Stimulated activated CD8-positive, alpha-beta memory T cell treated with anti-CD3 and anti-CD28 coated beads, Interleukin-15, amount 100 ng/mL, for 48 hours (primary cell): Measurements from ENCODE around the gene SFXN5.
A peak's percentile ranks its signal among the peaks of the same experiment; 100 is the strongest.
"Not testable (repeated sequence)": the region's sequence is repeated elsewhere in the genome, so short reads cannot be mapped to it uniquely, and the experiment has no call there.

ENCODE experiments used
- DNase-seq, 2 donors: peaks; one replicate each; pipeline ENCODE4 v3.0.0-alpha.2; 2020; ENCODE audit warnings: low read depth in 2 of 2

SFXN5 gene

DNA sequence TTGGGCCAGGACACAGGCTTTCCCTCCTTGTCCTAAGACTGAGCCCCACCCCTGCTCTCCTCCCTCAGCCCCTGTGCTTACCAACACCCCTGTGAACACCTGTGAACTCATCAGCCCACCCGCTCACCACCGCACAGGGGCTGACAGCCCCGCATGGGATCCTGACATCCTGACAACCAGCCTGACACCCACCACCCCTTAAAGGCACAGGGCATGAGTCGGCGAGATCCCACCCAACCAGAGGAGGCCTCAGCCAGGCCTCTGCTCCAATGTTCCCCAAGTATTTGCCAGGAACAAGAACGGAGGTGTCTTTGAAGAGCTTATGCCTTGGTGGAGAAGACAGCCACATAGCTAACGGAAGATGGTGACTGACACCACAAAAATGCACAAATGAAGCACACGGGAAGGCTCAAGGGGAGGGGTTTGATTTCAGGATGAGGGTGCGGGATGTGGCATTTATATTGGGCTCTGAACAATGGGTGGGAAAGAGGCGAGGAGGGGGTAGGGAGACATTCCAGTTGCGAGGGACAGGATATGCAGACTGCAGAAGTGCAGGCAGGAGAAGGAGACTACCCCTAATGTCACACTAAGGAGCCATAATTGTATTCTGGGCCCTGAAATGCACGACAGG is 30.2 kb upstream of the SFXN5 start:
- DNase-seq: no peak

DNA sequence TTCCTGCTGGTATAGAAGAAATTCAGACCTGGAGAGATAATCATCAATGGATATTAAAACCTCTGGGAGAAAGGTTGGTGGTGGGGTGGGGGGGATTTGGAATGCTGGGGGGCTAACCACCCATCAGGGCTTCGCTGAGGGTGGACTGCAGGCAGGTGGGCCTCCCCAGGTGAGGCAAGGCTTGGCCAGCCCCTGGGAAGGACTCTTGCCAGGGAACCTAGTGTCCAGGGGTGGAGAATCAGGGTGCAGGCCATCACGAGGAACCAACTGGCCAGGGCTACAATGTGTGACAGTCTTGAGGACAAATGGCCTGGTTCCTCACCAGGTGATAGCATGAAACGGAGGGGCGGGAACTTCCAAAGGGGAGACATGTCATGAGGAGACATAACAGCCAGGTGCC is 29.4 kb upstream of the SFXN5 start:
- DNase-seq: no peak

DNA sequence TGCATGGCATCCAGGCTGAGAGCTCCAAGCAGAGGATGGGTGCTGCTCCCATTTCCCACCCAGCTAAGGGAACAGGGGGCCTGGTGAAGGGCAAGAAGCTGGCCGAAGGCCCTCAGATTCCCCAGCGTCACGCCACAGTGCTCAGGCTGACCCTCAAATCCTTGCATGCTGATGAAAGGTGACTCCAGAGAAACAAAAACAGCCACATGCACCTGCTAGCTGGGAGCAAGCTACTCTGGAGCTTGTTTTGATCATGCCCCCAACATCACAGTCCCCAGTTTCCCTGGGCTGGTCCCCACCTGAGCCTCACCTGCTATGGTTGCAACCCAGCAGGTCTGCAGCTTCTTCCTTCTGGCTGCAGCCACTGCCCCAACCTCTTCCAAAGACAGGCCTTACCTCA is 28.0 kb upstream of the SFXN5 start:
- DNase-seq: no peak

DNA sequence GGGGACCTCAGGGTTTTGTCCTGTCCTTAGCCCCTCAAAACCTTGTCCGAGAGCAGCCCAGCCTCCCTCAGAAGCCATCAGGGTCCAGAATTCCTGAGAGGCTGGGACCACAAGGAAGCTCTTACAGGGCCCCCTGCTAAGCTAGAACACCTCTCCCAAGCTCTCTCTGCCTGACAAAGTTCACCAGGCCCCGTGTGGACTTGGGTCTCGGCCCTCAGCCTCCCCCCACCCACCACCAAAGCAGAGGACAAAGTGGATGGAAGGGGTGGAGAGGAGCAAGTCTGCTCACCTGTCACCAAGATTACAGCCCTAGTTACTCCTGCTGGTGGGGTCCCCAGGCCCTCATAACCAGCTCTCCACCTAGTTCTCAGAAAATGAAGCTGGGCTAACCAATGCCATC is 24.4 kb upstream of the SFXN5 start:
- DNase-seq: no peak

DNA sequence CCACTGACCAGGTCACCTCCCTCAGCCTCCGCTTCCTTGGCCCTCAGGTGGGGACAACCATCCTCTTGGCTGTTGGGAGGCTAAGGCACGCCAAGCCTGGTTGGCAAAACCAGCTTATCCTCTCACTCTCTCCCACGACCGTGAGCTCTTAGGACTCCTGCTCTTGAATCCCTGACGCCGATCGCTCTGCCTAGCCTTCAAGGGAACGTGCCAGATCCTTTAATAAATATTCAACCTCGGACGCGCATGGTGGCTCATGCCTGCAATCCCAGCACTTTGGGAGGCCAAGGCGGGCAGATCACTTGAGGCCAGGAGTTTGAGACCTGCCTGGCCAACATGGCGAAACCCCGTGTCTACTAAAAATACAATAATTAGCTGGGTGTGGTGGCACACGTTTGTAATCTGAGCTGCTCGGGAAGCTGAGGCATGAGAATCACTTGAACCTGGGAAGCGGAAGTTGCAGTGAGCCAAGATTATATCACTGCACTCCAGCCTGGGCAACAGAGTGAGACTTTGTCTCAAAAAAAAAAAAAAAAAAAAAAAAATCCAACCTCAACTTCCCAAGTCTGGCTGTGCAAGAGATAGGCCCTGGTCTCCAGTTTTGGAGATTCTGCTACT is 22.2 kb upstream of the SFXN5 start:
- DNase-seq: not testable (repeated sequence)

DNA sequence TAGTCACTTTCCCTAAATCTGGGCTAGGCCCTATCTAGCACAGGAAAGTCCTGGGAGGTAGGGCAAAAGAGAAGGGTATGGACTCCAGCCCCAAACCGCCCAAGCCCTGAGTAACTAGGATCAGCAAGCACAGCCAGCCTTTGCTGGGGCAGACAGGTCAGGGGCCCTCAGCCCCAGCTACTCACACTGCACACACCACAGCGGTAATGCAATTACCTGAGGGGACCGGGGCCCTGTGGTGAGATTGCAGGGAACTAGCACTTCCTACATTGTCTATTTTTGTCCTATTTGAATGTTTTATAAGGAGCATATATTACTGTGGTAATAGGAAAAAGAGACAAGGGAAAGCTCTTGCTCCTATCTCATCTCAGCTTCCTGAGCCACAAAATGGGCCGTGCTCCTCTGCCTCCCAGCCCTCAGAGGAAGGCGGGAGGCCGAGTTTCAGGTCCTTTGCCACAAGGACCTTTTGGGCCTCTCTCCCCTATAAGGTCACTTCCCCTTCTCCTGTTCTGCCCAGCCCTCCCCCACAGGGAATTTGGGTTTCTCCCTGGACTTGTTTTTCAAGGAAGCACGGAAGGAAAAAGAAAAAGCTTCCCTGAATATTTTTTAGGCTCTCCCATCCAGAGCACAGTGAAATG is 20.8 kb upstream of the SFXN5 start:
- no peak for DNase-seq

DNA sequence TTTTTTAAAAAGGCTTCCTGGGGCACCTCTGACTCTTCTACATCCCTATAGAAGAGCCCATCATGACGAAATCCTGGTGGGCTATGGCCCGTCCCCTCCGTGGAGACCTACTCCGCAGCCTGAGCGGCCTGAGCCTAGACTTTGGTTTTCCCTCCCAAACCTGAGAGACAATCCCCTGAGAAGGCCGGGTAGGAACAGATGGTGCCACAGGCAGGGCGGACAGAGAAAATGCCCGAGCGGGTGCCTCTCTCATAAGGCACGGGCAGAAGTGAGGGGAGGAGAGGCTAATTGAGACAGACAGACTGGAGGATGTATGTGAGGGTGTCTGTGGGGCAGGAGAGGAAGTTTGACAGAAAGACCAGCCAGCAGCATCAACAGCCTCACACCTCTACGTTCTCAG is 20.2 kb upstream of the SFXN5 start:
- no peak for DNase-seq

DNA sequence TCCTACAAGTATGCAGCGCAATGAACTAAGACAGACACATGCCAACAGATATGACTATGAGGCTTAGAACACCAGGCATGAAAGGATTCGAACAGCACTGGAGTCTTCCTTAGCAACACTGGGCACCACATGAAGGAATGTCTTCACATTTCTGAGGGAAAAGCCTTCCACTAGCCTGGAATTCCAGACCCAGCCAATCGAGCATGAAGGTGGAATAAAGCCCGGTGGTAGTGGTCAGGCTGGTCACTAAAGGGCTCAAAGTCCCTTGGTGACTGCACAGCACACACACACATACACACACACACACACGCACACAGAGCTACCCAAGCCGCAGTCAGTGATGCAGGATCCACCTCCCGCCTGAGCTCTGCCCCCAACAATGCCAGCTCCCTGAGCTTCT is 19.7 kb upstream of the SFXN5 start:
- no peak for DNase-seq

DNA sequence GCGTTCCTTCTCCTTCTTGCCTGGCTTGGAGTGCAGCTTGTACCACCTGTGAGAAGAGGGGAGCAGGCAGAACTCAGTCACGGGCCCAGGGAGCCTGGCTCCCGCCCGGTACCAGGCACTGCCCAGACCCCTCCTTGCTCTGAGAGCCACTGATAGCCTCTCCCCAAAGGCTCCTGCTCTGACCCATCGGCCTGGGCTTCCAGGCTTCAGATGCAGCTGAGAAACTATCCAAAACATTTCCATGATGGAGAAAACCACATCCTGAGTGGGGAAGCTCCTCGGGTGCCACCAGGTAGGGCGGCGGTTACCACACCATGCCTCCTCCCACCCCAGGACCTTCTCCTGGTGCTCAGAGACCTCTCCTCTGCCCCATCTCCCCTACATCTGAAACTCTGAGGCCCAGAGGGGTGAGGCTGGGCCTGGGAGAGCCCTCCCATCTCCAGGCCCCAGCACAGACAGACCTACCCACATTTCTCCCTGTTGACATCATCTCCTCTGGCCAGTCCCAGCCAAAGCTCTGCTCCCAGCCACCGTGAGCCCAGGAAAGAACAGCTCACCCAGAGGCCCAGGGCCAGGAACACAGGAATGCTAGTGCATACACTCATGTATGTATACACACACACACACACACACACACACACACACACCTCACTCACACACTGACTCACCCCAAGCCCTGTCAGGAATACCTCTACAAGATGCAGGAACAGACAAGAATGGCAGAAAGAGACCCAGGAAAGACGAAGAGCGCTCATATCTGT is 17.9 kb upstream of the SFXN5 start:
- DNase-seq: no peak

DNA sequence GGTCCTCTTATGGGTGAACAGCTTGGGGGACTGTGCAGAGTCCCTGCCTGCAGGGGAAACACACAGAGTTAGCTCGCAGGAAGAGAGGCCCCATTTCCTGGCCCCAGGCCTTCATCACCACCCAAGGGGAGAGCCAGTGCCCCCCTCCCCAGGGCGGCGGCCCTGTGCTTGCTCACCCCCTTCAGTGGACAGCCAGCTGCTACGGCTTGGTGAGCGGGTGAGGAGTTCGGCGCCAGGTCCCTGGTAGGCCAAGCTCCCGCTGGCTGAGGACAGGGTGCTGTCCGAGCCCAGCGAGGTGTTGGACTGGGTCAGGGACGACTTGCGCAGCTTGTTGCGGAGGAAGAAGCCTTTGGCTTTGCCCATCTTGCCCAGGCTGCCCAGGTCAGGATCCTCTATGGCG is 17.2 kb upstream of the SFXN5 start:
- DNase-seq: no peak

DNA sequence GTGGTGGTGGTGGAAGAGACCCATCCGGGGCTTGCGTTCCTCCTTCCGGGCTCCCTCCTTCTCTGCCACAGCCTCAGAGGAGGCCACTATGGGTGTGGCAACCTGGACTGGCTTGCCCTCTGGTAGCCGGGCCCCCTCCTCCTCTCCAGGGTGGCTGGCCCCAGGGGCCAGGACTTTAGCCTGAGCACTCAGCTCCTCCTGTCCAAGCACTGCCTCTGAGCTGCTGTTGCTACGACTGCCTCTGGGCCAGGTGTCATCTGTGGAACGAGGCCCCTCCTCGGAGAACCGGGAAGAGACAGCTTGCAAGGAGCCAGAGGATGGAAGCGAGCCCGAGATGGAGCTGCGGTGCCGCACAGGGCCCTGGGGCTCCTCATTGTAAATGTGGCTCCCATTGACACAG is 16.7 kb upstream of the SFXN5 start:
- no peak for DNase-seq

DNA sequence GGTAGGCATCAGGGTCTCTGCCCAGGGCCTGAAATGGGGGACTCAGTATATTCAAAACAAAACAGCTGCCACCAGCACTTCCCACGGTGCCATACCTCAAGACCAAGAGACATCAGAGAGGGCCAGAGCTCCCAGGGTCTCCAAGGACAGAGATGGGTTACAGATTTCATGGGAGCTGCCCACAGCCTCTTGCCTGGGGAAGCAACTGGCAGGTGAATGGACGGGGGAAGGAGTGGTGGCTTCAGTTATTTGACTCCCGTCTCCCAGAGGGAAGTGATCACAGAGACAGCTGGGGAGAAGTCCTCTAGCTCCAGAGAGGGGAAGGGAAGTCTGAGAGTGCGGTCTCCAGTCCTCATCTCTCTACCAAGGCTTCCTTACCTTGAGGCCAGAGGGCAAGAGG is 15.8 kb upstream of the SFXN5 start:
- no peak for DNase-seq

DNA sequence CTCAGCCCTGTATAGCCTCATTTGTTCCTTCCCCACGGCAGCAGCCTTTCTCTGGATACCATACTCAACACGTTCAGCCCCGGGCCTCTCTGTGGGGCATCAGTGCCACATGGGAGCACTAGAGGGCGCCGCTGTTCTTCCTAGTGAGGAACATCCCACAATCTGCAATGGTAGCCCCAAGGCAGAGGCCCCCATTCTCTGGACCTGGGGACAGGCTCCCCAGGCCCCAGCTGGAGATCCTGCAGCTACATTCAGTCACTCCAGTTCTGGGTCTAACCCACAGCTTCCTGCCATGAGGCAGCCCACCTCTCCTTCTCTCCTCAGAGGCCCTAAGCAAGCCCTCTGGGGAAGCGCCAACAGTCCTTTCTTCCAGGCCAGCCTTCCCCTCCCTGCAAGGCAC is 14.2 kb upstream of the SFXN5 start:
- peak; percentile 57 to 67 for DNase-seq

DNA sequence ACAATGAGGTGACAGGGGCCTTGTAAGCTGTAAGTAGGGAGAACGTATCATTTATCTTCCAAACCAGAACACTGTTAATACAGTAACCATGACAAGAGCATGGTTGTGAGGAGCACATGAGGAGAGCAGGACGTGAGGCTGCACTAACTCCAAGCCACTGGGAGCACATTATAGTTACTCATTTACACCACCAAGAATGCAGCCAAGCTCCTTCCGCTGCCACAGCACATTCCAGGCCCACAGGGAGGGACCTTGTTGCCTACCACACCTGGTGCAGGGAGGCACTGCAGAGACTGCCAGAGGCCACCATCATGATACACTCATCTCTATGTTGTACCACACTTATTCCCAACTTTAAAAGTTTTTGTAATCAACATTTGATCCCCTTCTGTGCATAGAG is 13.5 kb upstream of the SFXN5 start:
- DNase-seq: no peak

DNA sequence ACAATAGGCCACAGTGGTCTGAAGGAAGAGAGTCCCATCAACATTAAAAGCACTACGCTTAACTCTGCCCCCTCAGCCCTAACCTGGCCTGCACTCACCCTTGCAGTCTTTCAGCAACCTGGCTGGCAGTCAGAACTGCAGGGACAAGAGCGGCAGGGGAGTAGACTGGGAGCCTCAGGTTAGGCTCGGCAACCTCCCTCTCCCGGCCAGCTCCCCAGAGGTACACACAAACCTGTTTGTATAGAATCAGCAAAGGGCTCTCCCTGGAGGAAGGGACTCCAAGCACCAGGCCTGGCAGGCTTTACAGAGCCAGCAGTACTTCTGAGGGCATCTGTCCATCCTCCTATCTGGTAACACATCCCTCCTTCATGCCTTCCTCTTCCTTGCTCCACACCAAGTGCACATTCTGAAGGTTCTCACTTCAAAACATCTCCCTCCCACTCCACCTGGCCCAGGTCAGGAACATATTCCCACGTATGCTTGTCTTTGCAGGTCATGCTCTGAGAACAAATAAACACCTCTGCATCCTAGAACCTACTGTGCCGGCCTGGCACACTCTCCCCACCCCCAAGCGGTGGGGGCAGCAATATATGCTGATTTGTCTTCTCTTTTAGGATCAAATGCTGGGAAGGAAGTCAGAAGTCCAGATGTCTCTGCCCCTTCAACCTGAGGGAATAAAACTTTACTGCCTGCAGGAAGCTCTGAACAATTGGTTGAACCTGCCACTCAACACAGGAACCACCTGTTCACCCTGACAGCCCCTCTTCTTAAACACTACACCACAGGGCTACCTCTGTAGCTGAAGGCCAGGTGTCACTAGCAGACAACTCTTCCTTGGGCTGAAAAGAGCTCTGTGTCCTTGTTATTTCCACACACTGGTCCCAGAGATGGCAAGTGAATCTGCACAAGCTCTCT is 12.6 kb upstream of the SFXN5 start:
- no peak for DNase-seq

DNA sequence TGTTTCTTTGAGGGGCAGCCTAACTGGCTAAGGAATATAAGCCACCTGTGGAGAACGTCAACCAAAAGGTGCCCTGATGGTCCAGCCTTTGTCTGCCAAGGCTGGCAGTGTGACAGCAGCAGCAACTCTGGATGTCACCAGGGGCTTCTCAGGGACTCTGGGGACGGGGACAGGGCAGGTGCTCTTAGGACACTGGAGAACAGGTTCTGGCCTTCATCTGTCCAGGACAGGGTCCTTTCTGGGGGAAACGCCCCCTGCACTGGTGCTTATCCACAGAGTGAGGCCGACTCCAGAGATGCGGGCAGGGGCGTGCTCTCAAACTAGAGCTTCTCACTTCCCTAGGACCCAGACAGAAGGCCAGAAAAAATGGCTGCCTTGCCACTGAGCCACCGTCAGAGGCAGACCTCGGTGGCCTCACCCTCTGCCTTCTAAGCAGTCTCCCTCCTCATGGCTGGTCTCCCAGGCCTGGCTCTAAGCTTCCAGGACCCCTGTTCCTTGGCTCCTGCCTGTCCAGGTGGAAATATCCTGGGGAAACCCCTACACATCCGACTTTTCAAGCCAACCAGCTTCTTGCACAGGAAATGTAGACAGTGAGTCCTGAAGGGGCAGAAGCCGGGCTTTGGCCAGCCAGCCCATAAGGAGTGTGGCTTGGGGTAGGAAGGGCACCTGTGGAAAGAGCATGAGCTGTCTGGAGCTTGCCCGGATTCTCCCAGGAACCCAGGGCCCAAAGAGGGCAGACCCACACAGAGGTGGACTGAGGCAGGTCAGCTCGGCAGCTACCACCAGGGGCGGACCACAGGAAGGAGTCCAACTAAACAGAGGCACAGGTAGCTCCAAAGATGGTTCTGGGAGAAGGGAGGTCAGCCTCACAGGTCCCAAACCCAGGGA is 11.3 kb upstream of the SFXN5 start:
- DNase-seq: no peak

DNA sequence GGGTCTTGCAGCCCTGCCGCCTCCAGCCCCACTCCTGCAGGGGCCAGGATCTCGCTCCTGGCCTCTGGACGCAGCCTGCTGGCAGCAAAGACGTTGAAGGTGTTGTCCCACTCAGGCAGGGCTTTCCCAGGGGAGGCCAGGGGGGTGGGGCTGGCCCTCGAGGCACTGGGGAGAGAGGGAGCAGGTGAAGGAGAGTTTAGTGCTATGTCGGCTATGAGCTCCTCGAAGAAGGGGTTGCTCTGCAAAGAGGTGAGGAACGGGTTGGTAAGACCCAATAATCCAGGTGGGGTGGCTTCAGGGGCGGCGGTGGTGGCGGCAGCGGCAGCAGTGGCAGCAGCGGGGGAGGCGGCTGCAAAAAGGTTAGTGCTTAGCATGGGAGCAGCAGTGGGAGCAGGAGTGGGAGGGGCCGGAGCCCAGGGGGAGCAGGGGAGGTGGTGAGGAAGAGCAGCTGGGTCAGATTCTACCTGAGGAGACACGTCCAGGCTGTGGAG is 9.7 kb upstream of the SFXN5 start:
- no peak for DNase-seq

DNA sequence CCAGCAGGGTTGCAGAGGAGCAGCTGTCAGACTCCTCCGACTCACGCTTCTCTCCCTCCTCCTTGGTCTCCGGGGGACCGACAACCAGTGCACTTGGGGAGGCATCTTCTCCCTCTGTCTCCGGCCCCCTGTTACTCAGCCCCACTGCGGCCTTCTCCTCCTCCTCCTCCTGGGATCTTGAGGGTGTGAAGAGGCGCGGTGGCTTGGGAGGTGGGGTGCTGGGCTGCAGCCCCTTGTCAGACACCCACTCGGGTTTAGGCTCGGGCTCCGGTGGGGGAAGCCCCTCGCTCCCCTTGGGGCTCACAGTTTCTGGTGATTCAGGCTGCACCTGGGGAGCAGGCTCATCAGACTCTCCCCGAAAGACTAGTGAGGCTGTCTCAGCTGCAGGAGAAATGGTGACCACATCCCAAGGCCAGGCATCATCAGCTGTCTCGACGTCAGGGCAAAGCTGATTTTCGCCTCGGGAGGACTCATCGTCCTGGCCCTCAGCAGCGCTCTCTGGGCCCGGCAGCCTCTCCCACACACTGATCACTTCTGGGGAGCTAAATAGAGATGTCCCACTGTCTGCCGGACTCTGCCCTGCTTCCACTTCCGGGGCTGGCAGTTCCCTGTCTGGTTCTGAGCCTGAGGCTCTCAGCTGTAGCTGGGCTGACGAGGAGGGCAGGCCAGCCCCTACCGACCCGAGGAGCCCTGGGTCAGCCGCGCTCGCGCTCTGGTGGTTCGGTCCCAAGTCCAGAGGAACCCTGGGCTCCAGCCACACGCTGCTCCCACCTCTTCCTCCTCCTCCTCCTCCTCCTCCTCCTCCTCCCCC is 9.0 kb upstream of the SFXN5 start:
- DNase-seq: no peak

DNA sequence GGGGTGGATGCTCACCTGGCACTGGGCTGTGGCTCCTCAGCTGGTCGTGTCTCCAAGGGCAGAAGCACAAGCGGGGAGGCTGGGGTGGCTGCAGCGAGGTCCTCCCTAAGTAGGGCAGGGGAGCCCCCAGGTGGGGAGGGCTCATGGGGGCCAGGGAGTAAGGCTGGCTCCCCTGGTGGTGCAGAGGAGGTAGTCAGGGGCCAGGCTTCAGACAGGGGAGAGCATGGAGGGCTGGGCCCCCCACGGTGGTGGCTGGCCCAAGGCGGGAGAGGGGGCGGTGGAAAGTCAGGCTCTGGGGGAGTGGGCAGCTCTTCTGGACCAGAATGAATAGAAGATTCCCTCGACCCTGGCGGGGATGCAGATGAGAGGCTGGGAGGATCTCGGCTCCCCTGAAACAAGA is 8.1 kb upstream of the SFXN5 start:
- DNase-seq: no peak
